ENCODE results near the gene RPL10. TPM values are rescaled to one million over a fixed set of nuclear protein-coding genes. Genes with fewer than 3 reads are reported as not detected.

The RPL10 gene
- total and polyA plus RNA-seq, 2 of the 13 experiments (the other 11 are each of a cell fraction or from before 2014, with no cell fraction given) = 2,381 to 4,713 TPM

- no CpG with 5 or more reads among the region's 94 CpGs for WGBS (ENCODE audit: low lambda C conversion rate)
- Histone ChIP-seq H3K4me1 (ENCODE audit: insufficient read depth, low read length) (peaks cover 11% of the 10 kb centered on the region), H3K79me2 (ENCODE audit: insufficient read depth, low read length) (peaks cover 2% of the 10 kb centered on the region), H3K9me3 (ENCODE audit: low read length) (no peaks in the 10 kb centered on the region), H4K20me1 (ENCODE audit: insufficient read depth, low read length) (no peaks in the 10 kb centered on the region), H2AFZ (ENCODE audit: low read length) (no peak within 1 kb of the TSS), H3K27me3 (ENCODE audit: control insufficient read depth in 1 of 2, insufficient read depth in 2 of 2, low read length in 2 of 2) (no peaks in the 10 kb centered on the region), H3K4me2 (ENCODE audit: low read depth, low read length) (peak within 1 kb of the TSS; percentile 71), H3K27ac (ENCODE audit: extremely low read length, insufficient read depth, low read length) (no peak within 1 kb of the TSS), H3K4me3 (replicated peaks in 1 of 3; ENCODE audit: insufficient read depth in 1 of 3, low read depth in 2 of 3, low read length in 3 of 3) (peak within 1 kb of the TSS; percentile 40 to 75 (median 65)), H3K36me3 (replicated peaks in 1 of 2; ENCODE audit: control insufficient read depth in 1 of 2, insufficient read depth in 2 of 2, low read length in 2 of 2) (peaks cover 0 to 2% of the 10 kb centered on the region in 2 experiments; a peak in 2 of 5 replicates), H3K9ac (ENCODE audit: insufficient read depth, low read depth, low read length) (peak within 1 kb of the TSS; percentile 78)
- in situ Hi-C loops (cut with HindIII; ENCODE audit: extremely low pct_ligation_motif_present, low pct_unique_long_range_greater_than_20kb) (no loop called here), intact Hi-C loops (cut with micrococcal nuclease; ENCODE audit: unreplicated experiment) (no loop called here)
- ChIA-PET CTCF (ENCODE audit: low intra/inter-chr PET ratio, low total read pairs) (no interaction called here), POLR2A (interaction anchor here (0.6 to 1.6 kb wide), 3 partner anchors 16 to 80 kb away, joined by 4 to 6 read pairs (median 4); partner anchors contain the start of genes ATP6AP1 and SLC10A3)
- ATAC-seq (peak; percentile 84), FAIRE-seq (no peak), DNase-seq (ENCODE audit: low spot score) (no peak)
- BruUV-seq (replicated peaks) = no TSS peak
- TF ChIP-seq ZKSCAN5 (CRISPR knock-in tag; IDR thresholded peaks at IDR 0.05) (no peak), UBTF (CRISPR knock-in tag; IDR thresholded peaks at IDR 0.05) (peak; percentile 34; the same call in 1 of the 2 replicates), ZNF24 (IDR thresholded peaks at IDR 0.05) (no peak), NFE2L1 (CRISPR knock-in tag; IDR thresholded peaks at IDR 0.05; ENCODE audit: borderline replicate concordance) (no peak), RNF2 (conservative IDR thresholded peaks at IDR 0.05; ENCODE audit: low read depth) (0 out of 2 replicates have a peak, but pooled peaks have one; percentile 29), AGO2 (optimal IDR thresholded peaks at IDR 0.05; ENCODE audit: low read depth, low read length) (peak; percentile 6), TRIM22 (IDR thresholded peaks at IDR 0.05) (no peak), KDM5B (CRISPR knock-in tag; IDR thresholded peaks at IDR 0.05; ENCODE audit: borderline replicate concordance) (0 out of 2 replicates have a peak, but pooled peaks have one; percentile 16), ZNF563 (CRISPR knock-in tag; IDR thresholded peaks at IDR 0.05) (0 out of 2 replicates have a peak, but pooled peaks have one; percentile 40), LCORL (IDR thresholded peaks at IDR 0.05) (no peak), LCORL (CRISPR knock-in tag; IDR thresholded peaks at IDR 0.05) (no peak), CREB1 (IDR thresholded peaks at IDR 0.05) (peak; percentile 80; the same call in 1 of the 2 replicates), CREB1 (CRISPR knock-in tag; IDR thresholded peaks at IDR 0.05) (no peak), POLR2G (IDR thresholded peaks at IDR 0.05; ENCODE audit: low read depth, low read length) (no peak), POGK (CRISPR knock-in tag; conservative IDR thresholded peaks at IDR 0.05) (no peak), PHF8 (CRISPR knock-in tag; IDR thresholded peaks at IDR 0.05) (peak; percentile 58; the same call in 1 of the 2 replicates), HNF4A (CRISPR knock-in tag; IDR thresholded peaks at IDR 0.05) (no peak)
- TF ChIP-seq, protein P1, sequence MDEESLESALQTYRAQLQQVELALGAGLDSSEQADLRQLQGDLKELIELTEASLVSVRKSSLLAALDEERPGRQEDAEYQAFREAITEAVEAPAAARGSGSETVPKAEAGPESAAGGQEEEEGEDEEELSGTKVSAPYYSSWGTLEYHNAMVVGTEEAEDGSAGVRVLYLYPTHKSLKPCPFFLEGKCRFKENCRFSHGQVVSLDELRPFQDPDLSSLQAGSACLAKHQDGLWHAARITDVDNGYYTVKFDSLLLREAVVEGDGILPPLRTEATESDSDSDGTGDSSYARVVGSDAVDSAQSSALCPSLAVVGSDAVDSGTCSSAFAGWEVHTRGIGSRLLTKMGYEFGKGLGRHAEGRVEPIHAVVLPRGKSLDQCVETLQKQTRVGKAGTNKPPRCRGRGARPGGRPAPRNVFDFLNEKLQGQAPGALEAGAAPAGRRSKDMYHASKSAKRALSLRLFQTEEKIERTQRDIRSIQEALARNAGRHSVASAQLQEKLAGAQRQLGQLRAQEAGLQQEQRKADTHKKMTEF (CRISPR knock-in tag; IDR thresholded peaks at IDR 0.05) = 0 out of 2 replicates have a peak, but pooled peaks have one; percentile 23
Measured at GRCh38 chrX:154443992-154444754, 46.0 kb downstream of the RPL10 start, which contains the start of gene FAM50A. FAM50A (plus strand) TSS chrX:154444141; CDS start chrX:154444236, 95 bp downstream.

Measured in HepG2 (cell line).